PC-9 (cell line): Measurements from ENCODE around the gene GULP1.

Source experiments
- EZH2 ChIP-seq: fragments of 200-600 bp; sonication (generic); IDR thresholded peaks from 2 replicates; pipeline ENCODE4 v1.8.0; 2017; ENCODE audit warnings: antibody characterized with exemption, low read depth
- TF ChIP-seq, protein P1 (sequence below): fragments of 200-600 bp; sonication (generic); conservative IDR thresholded peaks from 2 replicates; pipeline ENCODE4 v1.6.1; 2017; ENCODE audit warnings: mixed run types, antibody characterized with exemption, mild to moderate bottlenecking, moderate library complexity

DNA sequence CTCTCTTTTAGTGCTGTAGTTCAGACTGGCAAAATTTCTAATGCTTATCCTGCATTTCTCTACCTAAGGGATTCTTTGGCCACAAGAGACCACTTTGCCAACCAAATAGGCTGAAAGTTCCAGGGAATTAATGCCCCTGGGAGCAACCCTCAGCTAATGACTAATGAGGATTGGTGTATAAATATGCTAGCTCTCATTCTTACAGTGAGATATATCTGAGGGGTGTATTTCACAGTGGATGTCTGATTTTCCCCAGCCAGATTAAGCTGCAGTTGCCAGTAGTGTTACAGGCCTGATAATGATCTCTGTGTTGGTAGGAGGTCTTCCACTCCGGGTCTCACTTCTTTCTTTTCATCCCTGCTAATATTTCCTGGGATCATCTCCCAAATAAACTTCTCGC is 90.4 kb downstream of the GULP1 start:
- TF ChIP-seq, protein P1, sequence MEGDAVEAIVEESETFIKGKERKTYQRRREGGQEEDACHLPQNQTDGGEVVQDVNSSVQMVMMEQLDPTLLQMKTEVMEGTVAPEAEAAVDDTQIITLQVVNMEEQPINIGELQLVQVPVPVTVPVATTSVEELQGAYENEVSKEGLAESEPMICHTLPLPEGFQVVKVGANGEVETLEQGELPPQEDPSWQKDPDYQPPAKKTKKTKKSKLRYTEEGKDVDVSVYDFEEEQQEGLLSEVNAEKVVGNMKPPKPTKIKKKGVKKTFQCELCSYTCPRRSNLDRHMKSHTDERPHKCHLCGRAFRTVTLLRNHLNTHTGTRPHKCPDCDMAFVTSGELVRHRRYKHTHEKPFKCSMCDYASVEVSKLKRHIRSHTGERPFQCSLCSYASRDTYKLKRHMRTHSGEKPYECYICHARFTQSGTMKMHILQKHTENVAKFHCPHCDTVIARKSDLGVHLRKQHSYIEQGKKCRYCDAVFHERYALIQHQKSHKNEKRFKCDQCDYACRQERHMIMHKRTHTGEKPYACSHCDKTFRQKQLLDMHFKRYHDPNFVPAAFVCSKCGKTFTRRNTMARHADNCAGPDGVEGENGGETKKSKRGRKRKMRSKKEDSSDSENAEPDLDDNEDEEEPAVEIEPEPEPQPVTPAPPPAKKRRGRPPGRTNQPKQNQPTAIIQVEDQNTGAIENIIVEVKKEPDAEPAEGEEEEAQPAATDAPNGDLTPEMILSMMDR, result no peak
- TF ChIP-seq EZH2, result no peak
